ENCODE results near the gene GLT1D1. TPM values are rescaled to one million over a fixed set of nuclear protein-coding genes. Genes with fewer than 3 reads are reported as not detected.

Gene GLT1D1
- total and polyA plus RNA-seq, 2 donors, result 0.27 to 0.58 TPM

DNA sequence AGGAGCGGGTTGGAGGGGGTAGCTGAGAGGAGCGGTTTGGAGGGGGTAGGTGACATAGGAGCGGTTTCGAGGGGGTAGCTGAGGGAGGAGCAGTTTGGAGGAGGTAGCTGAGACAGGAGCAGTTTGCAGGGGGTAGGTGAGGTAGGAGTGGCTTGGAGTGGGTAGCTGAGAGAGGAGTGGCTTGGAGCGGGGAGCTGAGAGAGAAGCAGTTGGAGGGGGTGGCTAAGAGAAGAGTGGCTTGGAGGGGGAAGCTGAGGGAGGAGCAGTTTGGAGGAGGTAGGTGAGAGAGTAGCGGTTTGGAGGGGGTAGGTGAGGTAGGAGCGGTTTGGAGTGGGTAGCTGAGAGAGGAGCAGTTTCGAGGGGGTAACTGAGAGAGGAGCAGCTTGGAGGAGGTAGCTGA is 152.1 kb downstream of the GLT1D1 start:
- no peak overlapping the region for H3K27ac ChIP-seq (ENCODE audit: low read depth)
- no peak overlapping the region for H3K4me3 ChIP-seq (ENCODE audit: low read depth, low read length)
- no peak for DNase-seq (ENCODE audit: extremely low spot score)
- WGBS, result 90% methylated on average over 8 of the region's 8 CpGs
- H3K4me1 ChIP-seq (ENCODE audit: insufficient read depth), result no peaks in the 10 kb centered on the region
- no peaks in the 10 kb centered on the region for H3K36me3 ChIP-seq (ENCODE audit: insufficient read depth)

DNA sequence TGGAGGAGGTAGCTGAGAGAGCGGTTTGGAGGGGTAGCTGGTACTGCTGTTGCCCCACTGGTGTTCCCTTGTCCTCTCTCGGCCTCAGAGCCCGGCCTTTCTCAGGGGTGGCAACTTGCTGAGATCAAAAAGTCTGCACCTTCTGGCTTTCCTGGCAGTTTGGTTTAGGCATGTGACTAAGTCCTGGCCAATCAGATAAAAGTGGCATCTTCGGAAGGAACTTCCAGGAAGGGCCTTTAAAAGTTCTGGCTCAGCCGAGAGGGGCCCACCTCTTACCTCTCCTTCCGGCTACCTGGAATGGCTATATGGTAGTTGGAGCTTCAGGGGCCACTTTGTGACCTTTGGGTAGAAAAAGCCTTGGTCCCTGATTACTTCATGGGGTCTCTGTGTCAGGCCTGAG is 152.6 kb downstream of the GLT1D1 start:
- H3K4me3 ChIP-seq (ENCODE audit: low read depth, low read length), result no peak overlapping the region
- H3K36me3 ChIP-seq (ENCODE audit: insufficient read depth), result no peaks in the 10 kb centered on the region
- 79% methylated on average over 6 of the region's 6 CpGs for WGBS
- no peaks in the 10 kb centered on the region for H3K4me1 ChIP-seq (ENCODE audit: insufficient read depth)
- DNase-seq (ENCODE audit: extremely low spot score), result no peak
- H3K27ac ChIP-seq (ENCODE audit: low read depth), result no peak overlapping the region

DNA sequence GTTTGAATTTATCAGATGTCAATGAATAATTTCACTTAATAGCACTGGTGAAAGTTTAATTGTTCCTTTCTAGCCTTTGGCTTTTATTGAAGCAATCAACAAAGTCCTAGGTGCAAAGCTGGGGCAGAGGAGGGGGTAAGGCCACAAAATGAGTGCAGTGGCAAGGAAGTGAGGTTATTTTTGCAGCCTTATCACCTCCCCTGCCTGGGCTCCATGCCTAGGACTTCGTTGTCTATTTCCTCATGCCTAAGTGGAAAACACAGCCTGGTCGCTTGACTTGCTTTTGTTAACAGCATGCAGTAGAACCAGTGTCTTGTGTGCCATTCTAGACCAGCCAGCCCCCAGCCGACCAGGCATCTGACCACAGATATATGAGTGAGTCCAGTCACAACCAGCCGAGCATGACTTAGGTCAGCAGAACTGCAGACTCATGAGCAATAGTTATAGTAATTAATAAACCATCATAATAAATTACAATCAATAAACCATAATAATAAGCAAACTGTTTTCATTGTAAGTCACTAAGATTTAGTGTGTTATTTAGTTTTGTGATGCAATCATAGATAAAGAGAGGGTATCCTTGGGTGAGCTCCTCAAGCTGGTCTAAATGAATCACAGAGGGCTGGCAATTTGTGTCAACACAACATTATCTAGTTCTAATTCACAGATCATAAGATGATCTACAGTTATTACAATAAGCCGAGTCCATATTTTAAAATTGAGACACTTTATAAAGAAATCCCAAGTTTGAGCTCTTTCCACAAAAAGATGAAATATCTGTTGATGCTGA is 156.8 kb downstream of the GLT1D1 start:
- no peaks in the 10 kb centered on the region for H3K4me1 ChIP-seq (ENCODE audit: insufficient read depth)
- DNase-seq (ENCODE audit: extremely low spot score), result no peak
- H3K27ac ChIP-seq (ENCODE audit: low read depth), result no peak overlapping the region
- H3K36me3 ChIP-seq (ENCODE audit: insufficient read depth), result no peaks in the 10 kb centered on the region
- 53% methylated on average over 5 of the region's 5 CpGs for WGBS
- no peak overlapping the region for H3K4me3 ChIP-seq (ENCODE audit: low read depth, low read length)

DNA sequence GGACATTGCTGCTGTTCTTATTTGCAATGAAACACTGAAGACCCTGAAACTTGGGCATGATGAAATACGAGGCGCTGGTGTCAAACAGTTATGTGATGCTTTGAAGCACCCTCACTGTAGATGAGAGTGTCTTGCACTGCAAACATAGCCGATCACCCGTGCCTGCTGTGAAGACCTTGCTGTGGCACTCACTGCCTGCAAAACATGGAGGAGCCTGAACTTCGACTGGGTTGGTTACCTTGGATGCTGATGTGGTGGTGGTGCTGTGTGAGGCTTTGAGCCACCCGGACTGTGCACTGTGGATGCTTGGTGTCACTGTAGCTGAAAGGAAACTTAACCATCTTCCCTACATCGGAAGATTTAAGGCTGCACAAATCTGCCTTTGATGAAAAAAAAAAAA is 162.9 kb downstream of the GLT1D1 start:
- WGBS, result 56% methylated on average over 7 of the region's 7 CpGs
- Histone ChIP-seq H3K4me1 (ENCODE audit: insufficient read depth) (no peaks in the 10 kb centered on the region), H3K36me3 (ENCODE audit: insufficient read depth) (no peaks in the 10 kb centered on the region), H3K27ac (ENCODE audit: low read depth) (no peak overlapping the region), H3K4me3 (ENCODE audit: low read depth, low read length) (no peak overlapping the region)
- no peak for DNase-seq (ENCODE audit: extremely low spot score)

DNA sequence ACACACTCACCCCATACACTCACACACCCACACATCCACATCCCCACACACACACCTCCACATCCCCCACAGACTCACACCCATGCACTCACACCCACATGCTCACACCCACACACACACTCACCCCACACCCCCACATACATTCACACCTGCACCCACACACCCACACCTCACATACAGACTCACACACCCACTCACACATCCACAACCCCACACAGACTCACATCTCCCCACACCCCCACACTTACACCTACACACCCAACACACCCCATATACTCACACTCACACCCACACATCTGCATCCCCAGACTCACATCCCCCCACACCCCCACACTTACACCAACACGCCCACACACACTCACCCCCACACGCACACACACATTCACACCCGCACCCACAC is 171.8 kb downstream of the GLT1D1 start:
- DNase-seq (ENCODE audit: extremely low spot score), result no peak
- H3K4me3 ChIP-seq (ENCODE audit: low read depth, low read length), result no peak overlapping the region
- no peaks in the 10 kb centered on the region for H3K4me1 ChIP-seq (ENCODE audit: insufficient read depth)
- H3K27ac ChIP-seq (ENCODE audit: low read depth), result no peak overlapping the region
- 95% methylated on average over 3 of the region's 3 CpGs for WGBS
- H3K36me3 ChIP-seq (ENCODE audit: insufficient read depth), result no peaks in the 10 kb centered on the region

DNA sequence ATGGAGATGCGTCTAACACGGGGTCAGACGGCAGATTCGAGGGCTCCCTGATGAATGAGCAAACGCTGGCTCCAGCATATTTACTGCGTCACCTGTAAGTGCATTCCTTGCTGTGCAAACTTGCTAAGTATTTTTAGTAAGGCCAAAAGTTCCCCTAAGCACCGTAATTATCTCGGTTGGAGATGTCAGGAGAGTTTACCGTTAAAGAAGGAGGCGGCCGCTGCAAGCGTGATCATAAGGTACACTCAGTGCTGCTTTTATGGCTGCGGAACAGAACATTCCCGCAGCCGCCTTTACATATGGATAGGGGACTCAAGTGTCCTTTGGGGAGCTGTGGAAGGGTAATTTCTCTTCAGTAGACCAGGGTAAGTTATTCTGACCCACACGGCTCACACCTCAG is 175.6 kb downstream of the GLT1D1 start:
- Histone ChIP-seq H3K27ac (ENCODE audit: low read depth) (no peak overlapping the region), H3K36me3 (ENCODE audit: insufficient read depth) (no peaks in the 10 kb centered on the region), H3K4me3 (ENCODE audit: low read depth, low read length) (no peak overlapping the region), H3K4me1 (ENCODE audit: insufficient read depth) (no peaks in the 10 kb centered on the region)
- no peak for DNase-seq (ENCODE audit: extremely low spot score)
- WGBS, result 51% methylated on average over 16 of the region's 16 CpGs

Other genes with a start within 250 kb of the GLT1D1 start
- gene SLC15A4, start 29.5 kb upstream of the GLT1D1 start, total RNA-seq, result 37.5 TPM
- gene SLC15A4, start 29.5 kb upstream of the GLT1D1 start, polyA plus RNA-seq, result 20.5 TPM